ENCODE results near the gene CIB2. TPM values are rescaled to one million over a fixed set of nuclear protein-coding genes. Genes with fewer than 3 reads are reported as not detected.

The CIB2 gene
- total RNA-seq, 1 experiment from 2014 or later = 17.3 TPM

DNA sequence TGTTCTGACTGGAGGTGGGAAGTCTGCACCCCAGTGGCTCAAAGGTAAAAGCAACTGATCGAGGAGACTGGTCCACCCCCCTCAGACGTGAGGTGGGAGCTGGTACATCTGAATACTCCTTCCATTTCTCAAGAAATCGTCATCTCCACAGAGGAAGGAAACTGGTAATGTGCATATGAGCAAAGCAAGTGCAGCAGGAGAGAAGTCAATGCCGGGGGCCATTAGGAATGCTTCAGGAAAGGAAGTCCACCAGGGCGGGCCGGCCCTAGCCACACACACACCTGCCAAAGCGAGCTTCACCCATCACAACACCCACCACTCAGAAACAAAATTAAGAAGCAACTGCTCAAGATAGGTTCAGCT is 62.2 kb downstream of the CIB2 start:
- ChIA-PET POLR2A (no interaction called here), CTCF (no interaction called here), RAD21 (ENCODE audit: low non-redundant PET in 1 of 2, low total read pairs in 2 of 2, uncharacterized antibody in 2 of 2, unreplicated experiment in 2 of 2) (no interaction called here)
- H3K4me3 ChIP-seq (replicated peaks in 1 of 2; ENCODE audit: low read depth in 1 of 2, low read length in 2 of 2) = no peak overlapping the region
- no peak overlapping the region for H2AFZ ChIP-seq (ENCODE audit: low read depth, low read length, poor library complexity, severe bottlenecking)
- H3K9ac ChIP-seq (ENCODE audit: low read length) = no peak overlapping the region
- intact Hi-C loops (cut with micrococcal nuclease) = no loop called here
- H4K20me1 ChIP-seq (ENCODE audit: insufficient read depth) = no peaks in the 10 kb centered on the region
- H3K9me3 ChIP-seq (ENCODE audit: control insufficient read depth in 1 of 2, insufficient read depth in 1 of 2, low read depth in 1 of 2, low read length in 2 of 2) = no peaks in the 10 kb centered on the region
- H3K36me3 ChIP-seq (ENCODE audit: control insufficient read depth in 1 of 2, insufficient read depth in 2 of 2, low read length in 2 of 2) = no peaks in the 10 kb centered on the region
- no peak for DNase-seq (ENCODE audit: low read depth, low spot score)
- BruUV-seq (replicated peaks) = no TSS peak
- no peaks in the 10 kb centered on the region for H3K9me2 ChIP-seq (ENCODE audit: insufficient read depth)
- H3K79me2 ChIP-seq (ENCODE audit: insufficient read depth, low read length) = peaks cover 38% of the 10 kb centered on the region; the same call in 1 of the 2 replicates
- no peaks in the 10 kb centered on the region for H3K27me3 ChIP-seq (ENCODE audit: insufficient read depth, low read length)
- no peak overlapping the region for H3K27ac ChIP-seq (ENCODE audit: low read depth, low read length)
- TF ChIP-seq YY1 (IDR thresholded peaks at IDR 0.05; ENCODE audit: extremely low read depth, insufficient replicate concordance, low read depth, low read length) = no peak
- no peak for TF ChIP-seq SRF (IDR thresholded peaks at IDR 0.05; ENCODE audit: low read depth)
- TF ChIP-seq EZH2 (IDR thresholded peaks at IDR 0.05) = no peak
- TF ChIP-seq TCF7L2 (IDR thresholded peaks at IDR 0.05; ENCODE audit: borderline replicate concordance, extremely low read depth, insufficient read depth, insufficient read length) = no peak
- no peak for TF ChIP-seq CBX3 (IDR thresholded peaks at IDR 0.05; ENCODE audit: low read depth)
- TF ChIP-seq FOSL1 (IDR thresholded peaks at IDR 0.05; ENCODE audit: low read depth) = no peak
- no peak for TF ChIP-seq RAD21 (IDR thresholded peaks at IDR 0.05; ENCODE audit: low read depth)
- TF ChIP-seq CEBPB (IDR thresholded peaks at IDR 0.05; ENCODE audit: low read depth) = no peak
- no peak for TF ChIP-seq POLR2A (IDR thresholded peaks at IDR 0.05; ENCODE audit: borderline replicate concordance, extremely low read depth, insufficient read depth, insufficient read length)
- no peak for TF ChIP-seq EGR1 (IDR thresholded peaks at IDR 0.05; ENCODE audit: low read depth)
- TF ChIP-seq SP1 (IDR thresholded peaks at IDR 0.05; ENCODE audit: low read depth) = no peak
- no peak for TF ChIP-seq POLR2AphosphoS5 (IDR thresholded peaks at IDR 0.05; ENCODE audit: low read depth, low read length)
- no peak for TF ChIP-seq EZH2phosphoT487 (IDR thresholded peaks at IDR 0.05; ENCODE audit: borderline replicate concordance)
- no peak for TF ChIP-seq SIN3A (IDR thresholded peaks at IDR 0.05; ENCODE audit: low read depth)
- TF ChIP-seq, protein P1, sequence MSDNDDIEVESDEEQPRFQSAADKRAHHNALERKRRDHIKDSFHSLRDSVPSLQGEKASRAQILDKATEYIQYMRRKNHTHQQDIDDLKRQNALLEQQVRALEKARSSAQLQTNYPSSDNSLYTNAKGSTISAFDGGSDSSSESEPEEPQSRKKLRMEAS (IDR thresholded peaks at IDR 0.05) = no peak
- TF ChIP-seq, protein P2, sequence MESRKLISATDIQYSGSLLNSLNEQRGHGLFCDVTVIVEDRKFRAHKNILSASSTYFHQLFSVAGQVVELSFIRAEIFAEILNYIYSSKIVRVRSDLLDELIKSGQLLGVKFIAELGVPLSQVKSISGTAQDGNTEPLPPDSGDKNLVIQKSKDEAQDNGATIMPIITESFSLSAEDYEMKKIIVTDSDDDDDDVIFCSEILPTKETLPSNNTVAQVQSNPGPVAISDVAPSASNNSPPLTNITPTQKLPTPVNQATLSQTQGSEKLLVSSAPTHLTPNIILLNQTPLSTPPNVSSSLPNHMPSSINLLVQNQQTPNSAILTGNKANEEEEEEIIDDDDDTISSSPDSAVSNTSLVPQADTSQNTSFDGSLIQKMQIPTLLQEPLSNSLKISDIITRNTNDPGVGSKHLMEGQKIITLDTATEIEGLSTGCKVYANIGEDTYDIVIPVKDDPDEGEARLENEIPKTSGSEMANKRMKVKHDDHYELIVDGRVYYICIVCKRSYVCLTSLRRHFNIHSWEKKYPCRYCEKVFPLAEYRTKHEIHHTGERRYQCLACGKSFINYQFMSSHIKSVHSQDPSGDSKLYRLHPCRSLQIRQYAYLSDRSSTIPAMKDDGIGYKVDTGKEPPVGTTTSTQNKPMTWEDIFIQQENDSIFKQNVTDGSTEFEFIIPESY (IDR thresholded peaks at IDR 0.05; ENCODE audit: extremely low read depth, insufficient replicate concordance, low read length) = no peak
- ATAC-seq = no peak
- H3K4me1 ChIP-seq (ENCODE audit: control insufficient read depth in 1 of 2, insufficient read depth in 2 of 2, low read length in 2 of 2) = peaks cover 8 to 14% of the 10 kb centered on the region in 2 experiments; a peak in 2 of 4 replicates
- H3K4me2 ChIP-seq (ENCODE audit: low read length) = no peak overlapping the region

Measured in HCT116 (cell line).